H1 (cell line): ENCODE measurements around the gene CD44. TPM values are rescaled to one million over a fixed set of nuclear protein-coding genes. Genes with fewer than 3 reads are reported as not detected.

ENCODE experiments used
- CHD7 ChIP-seq: fragments of 300-600 bp; sonication (generic); IDR thresholded peaks from 2 replicates; pipeline ENCODE4 v1.7.1; 2012; ENCODE audit warnings: low read length, moderate library complexity, mild to moderate bottlenecking, inconsistent platforms; ENCODE audit not compliant: insufficient replicate concordance
- polyA plus RNA-seq, 7 experiments: library from polyadenylated mRNA; depleted of rRNA in 3 of 7; stranded (reverse) in 5 of 7; unstranded in 2 of 7; fragments of >200 nt in 5 of 7; fragments of 200-250 nt in 2 of 7; gene quantifications; 1 replicate in 5 of 7; 2 replicates in 1 of 7; 4 replicates in 1 of 7; pipeline versions ENCODE4 v1.2.1 to v1.2.3, GENCODE V29; 2011 to 2013; ENCODE audit warnings: missing spikeins in 2 of 7, mixed read lengths in 2 of 7
- total RNA-seq: library from RNA; stranded (reverse); fragmentation: NEBNext Ultra II Directional; extraction: Animal tissue kit (Norgen Biotek cat#: 25700); gene quantifications from 2 replicates; pipeline ENCODE4 v1.2.1, GENCODE V29; 2021

CD44 gene
- total and polyA plus RNA-seq, 2 of the 8 experiments (the other 6 are each of a cell fraction or from before 2014, with no cell fraction given) = 11.8 to 13.7 TPM

- TF ChIP-seq CHD7 = no peak
These were observed 39.9 kb downstream of the CD44 start (continued) for GRCh38 chr11:35178873-35179272.
